ENCODE data around the gene CKS2. TPM values are rescaled to one million over a fixed set of nuclear protein-coding genes. Genes with fewer than 3 reads are reported as not detected.

The CKS2 gene
- total RNA-seq, 1 experiment from 2014 or later = 132 TPM

GRCh38 chr9:89309166-89309565, 1.8 kb upstream of the CKS2 start:
- peak overlapping the region; percentile 97 for H3K27ac ChIP-seq (ENCODE audit: low read length)
- no peaks in the 10 kb centered on the region for H3K27me3 ChIP-seq (ENCODE audit: control insufficient read depth, insufficient read depth, low read length)
- H3K4me1 ChIP-seq (ENCODE audit: control insufficient read depth, insufficient read depth, low read length) = peaks cover 6% of the 10 kb centered on the region
- H3K9me3 ChIP-seq (ENCODE audit: control insufficient read depth, insufficient read depth, low read depth, low read length) = no peaks in the 10 kb centered on the region
- in situ Hi-C loops (cut with HindIII; ENCODE audit: low pct_unique_long_range_greater_than_20kb, low sequenced_read_pairs) (no loop called here), intact Hi-C loops (cut with micrococcal nuclease; ENCODE audit: unreplicated experiment) (no loop called here)
- H3K36me3 ChIP-seq (ENCODE audit: control insufficient read depth, insufficient read depth, low read length) = peaks cover 15% of the 10 kb centered on the region
- POLR2A ChIA-PET = no interaction called here
- no peak overlapping the region for H3K4me3 ChIP-seq (ENCODE audit: low read depth in 2 of 2, low read length in 2 of 2)
- DNase-seq (ENCODE audit: low read depth, low spot score) = no peak
- CTCF ChIA-PET = no interaction called here
- BruUV-seq (replicated peaks) = no TSS peak
- ATAC-seq = no peak
- TF ChIP-seq TCF7L2 (IDR thresholded peaks at IDR 0.05; ENCODE audit: low read depth, low read length) (no peak), POLR2AphosphoS5 (IDR thresholded peaks at IDR 0.05; ENCODE audit: low read depth, low read length) (no peak), SIN3A (IDR thresholded peaks at IDR 0.05; ENCODE audit: borderline replicate concordance, insufficient read depth, low read depth, low read length) (no peak), CTCF (IDR thresholded peaks at IDR 0.05) (no peak), REST (IDR thresholded peaks at IDR 0.05; ENCODE audit: insufficient read depth in 1 of 2, low read depth in 2 of 2, low read length in 1 of 2) (no peak)

GRCh38 chr9:89309608-89310474, 1.2 kb upstream of the CKS2 start:
- intact Hi-C loops (cut with micrococcal nuclease; ENCODE audit: unreplicated experiment) (no loop called here), in situ Hi-C loops (cut with HindIII; ENCODE audit: low pct_unique_long_range_greater_than_20kb, low sequenced_read_pairs) (no loop called here)
- DNase-seq (ENCODE audit: low read depth, low spot score) (no peak), ATAC-seq (no peak; the same call in 1 of the 2 replicates)
- Histone ChIP-seq H3K9me3 (ENCODE audit: control insufficient read depth, insufficient read depth, low read depth, low read length) (no peaks in the 10 kb centered on the region), H3K27me3 (ENCODE audit: control insufficient read depth, insufficient read depth, low read length) (no peaks in the 10 kb centered on the region), H3K4me1 (ENCODE audit: control insufficient read depth, insufficient read depth, low read length) (peaks cover 6% of the 10 kb centered on the region), H3K36me3 (ENCODE audit: control insufficient read depth, insufficient read depth, low read length) (peaks cover 21% of the 10 kb centered on the region), H3K27ac (ENCODE audit: low read length) (peak overlapping the region; percentile 97), H3K4me3 (ENCODE audit: low read depth in 2 of 2, low read length in 2 of 2) (peak overlapping the region; percentile 66 to 92)
- CTCF ChIA-PET = no interaction called here
- TF ChIP-seq TCF7L2 (IDR thresholded peaks at IDR 0.05; ENCODE audit: low read depth, low read length) = no peak
- TF ChIP-seq CTCF (IDR thresholded peaks at IDR 0.05) = no peak
- TF ChIP-seq REST (IDR thresholded peaks at IDR 0.05; ENCODE audit: insufficient read depth in 1 of 2, low read depth in 2 of 2, low read length in 1 of 2) = no peak
- POLR2A ChIA-PET = interaction anchor here (0.6 kb wide), 1 partner anchor 125 kb away, joined by 4 read pairs; no protein-coding TSS in a partner anchor
- BruUV-seq (replicated peaks) = TSS peak; percentile 94
